ENCODE results near the gene OXTR.

The OXTR gene

DNA sequence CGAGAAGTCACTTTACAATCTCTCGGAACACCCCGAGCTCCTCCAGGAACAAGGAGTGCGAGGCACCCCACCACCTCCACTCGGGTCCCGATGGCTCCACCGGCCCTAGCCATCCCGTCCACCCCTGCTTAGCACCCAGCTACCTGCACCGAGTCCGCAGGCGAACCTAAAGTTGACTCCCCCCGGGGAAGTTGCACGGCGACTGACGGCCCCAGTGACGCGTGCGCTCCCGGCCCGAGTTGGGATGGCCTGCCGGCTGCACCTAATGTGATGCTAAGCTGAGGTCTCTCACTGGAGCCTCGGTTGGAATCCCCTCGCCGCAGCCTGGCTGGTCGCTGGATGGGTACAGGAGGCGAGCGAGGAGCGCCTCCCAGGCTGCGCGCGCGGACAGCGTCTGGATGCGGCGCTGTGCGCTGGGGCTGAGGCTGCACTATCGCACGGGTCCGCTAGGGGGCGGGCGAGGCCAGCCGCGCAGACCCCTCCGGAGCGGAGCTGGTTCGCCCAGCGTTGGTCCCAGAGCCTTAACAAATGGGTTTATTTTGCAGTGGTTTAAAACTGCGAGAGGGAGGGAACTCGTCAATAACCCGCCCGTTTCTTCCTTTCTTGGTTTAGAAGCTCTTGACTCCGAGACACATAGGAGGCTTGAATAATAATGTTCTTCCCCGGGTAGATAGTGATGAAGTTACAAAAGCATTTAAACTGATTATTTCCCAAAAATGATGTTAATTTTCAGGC, at the start of gene OXTR:
TSS of gene OXTR (minus strand) at position 526 of the 735 bp plus-strand sequence. CDS start 1,426 bp downstream, outside the sequence.
- DNase-seq, result peak; percentile 15

DNA sequence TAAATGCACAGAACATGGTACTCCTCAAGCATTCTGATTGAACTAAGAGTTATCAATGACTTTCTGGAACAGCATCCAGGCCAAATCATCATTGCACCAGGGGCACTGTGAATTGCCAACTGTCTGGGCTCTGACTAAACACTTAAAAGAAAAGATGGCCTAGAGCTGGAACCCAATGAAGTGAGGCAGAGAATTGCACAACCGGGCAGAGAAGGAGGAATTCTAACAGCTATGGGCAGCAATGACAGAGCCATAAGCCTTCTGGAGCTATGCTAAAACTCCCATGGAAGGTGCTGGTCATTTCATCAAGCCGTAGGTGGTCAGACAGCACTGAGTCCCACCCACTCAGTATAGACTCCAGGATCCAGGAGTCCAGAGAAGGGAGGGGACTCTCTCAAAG, 48.1 kb upstream of the OXTR start:
- no peak for DNase-seq

DNA sequence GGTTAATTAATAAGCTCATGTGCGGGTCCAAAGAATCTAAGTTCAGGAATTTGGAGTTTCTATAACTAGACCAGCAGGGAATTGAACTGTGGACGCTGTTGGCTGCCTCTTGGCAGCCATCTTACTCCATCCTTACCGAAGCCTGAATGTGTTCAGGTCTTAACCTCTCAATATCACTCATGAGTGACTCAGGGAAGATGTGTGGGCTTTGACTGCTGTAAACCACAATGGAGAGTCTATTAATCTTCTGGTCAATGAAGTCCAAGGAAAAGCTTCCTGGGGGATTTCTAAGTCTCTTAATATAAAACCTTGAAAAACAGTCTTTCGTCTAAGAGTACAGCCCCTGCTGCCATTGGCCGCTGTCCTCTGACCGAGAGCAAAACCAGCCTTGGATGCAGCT, 46.7 kb upstream of the OXTR start:
- DNase-seq, result no peak

DNA sequence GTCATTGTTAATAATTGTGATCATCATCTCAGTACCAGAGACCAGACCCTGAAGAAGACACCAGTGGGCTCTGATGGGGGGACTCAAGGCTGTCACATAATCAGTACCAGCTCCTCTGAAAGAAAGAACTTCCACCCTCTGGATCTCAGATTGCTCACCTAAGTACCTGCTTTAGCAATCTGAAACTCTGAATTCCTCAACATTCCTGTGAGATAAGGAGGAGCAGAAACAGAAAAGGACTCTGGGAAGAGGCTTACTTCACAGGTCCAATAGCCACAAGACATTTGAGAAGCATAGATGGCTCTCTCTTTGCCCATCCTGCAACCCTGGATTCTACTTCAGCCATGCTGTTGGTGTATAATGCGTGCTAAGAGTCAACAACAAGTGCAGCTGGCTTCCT, 44.0 kb upstream of the OXTR start:
- no peak for DNase-seq

DNA sequence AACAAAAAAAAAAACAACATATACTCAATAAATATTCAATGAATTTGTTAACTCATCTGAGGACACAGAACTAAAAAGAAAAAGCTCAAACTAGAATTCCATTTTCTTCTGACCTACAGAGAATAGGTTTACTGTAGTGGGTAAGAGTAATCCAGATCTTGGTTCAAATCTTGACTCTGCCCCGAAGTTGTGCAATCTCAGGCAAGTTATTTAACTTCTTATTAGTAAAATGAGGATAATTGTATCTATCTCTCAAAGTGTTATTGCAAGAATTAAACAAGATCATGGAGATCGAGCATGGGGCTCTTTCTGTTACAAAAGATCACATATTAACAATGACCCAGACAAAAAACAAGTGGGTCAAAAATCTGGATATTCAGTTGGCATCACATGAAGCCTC, 41.1 kb upstream of the OXTR start:
- DNase-seq, result no peak

DNA sequence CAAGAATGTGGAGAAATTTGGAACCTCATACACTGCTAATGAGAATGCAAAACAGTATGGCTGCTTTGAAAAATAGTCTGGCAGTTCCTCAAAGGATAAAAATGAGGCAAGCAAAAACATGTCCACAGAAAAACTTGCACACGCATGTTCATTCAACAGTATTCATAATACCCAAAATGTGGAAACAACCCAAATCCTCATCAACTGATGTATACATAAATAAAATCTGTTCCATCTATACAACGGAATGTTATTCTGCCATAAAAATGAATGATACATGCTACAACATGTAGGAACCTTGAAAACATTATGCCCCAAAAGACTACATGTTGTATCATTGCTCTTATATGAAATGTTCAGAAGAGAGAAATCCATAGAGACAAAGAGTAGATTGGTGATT, 36.4 kb upstream of the OXTR start:
- DNase-seq, result no peak

DNA sequence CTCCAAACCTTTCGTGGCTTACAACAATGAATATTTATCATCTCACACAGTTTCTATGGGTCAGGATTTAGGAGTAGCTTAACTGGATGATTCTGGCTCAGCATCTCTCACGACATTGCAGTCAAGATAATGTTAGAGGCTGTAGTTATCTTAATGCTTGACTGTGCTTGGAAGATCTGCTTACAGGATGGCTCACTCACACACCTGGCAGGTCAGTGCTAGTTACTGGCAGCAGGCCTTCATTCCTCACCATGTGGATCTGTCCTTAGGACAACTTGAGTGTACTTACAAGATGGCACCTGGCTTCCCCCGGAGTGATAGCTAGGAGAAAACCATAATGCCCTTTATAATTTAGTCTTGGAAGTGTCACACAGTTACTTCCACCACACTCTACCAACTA, 32.8 kb upstream of the OXTR start:
- no peak for DNase-seq

DNA sequence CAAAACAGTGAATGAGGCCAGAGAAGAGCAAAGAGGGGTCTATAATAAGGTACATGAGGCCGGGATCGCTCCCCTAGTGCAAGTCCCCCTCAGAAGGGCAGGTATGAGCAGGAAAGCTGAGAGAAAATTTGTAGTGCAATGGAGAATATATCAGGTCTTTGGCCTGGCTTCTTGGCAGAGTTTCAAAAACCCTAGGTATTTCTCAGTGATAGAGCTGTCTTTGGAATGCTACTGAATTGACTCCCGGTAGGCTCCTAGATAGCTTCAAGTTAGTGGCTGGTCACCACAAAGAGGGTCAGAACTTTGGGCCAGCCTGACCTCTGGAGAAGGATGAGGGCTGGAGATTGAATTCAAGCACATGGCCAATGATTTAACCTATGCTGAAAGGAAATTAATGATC, 30.6 kb upstream of the OXTR start:
- no peak for DNase-seq

DNA sequence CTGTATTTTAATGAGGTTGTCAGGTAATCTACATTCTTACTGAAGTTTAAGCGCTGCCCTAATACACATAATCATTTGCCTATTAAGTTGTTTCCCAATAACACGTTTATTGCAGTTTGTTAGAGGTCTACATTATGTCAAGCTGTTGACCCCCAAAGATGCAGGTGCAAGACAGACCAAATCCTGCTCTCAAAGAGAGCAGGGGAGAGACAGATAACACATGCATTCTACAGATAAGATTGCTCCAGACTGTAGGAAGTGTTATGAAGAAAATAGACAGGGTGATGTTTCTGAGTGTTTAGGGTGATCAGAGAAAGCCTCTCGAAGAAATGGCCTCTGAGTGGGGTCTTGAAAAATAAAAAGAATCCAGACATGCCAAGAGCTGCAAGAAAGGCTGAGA, 24.8 kb upstream of the OXTR start:
- DNase-seq, result no peak

DNA sequence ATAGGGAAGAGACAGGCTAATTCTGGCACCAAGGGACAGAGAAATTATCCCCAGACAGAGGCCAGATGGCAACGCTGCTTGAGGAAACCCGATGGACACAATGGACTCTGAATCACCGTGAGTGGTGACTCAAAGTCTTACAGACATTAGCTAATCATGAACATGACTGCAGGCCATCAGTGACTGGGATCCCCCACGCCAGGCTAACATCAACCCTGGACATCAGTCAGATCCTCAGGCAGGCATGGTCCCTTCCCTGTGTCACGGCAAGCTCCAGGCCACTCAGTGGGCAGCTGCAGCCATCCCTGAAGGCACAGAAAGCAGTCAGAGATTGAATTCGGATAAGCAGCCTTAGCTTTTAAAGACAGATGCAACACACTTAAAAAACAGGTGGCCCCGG, 23.8 kb upstream of the OXTR start:
- no peak for DNase-seq

DNA sequence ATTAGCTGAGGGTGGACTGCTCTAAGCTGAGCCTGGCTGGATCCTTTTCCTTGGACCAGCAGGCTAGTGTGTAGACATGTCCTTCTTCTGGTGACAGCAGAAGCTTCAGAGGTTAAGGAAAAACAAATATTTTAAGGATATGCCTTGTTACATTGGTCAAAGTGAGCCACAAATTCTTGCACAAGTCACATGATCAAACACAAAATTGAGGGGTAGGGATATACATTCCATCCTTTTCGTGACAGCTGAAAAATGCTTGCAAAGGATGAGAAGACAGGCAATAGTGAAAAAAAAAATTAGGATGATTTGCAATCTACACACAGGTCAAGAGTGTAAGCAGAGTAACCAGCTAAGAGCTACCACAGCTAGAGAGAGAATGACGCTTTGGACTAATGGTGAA, 21.1 kb upstream of the OXTR start:
- DNase-seq, result no peak

DNA sequence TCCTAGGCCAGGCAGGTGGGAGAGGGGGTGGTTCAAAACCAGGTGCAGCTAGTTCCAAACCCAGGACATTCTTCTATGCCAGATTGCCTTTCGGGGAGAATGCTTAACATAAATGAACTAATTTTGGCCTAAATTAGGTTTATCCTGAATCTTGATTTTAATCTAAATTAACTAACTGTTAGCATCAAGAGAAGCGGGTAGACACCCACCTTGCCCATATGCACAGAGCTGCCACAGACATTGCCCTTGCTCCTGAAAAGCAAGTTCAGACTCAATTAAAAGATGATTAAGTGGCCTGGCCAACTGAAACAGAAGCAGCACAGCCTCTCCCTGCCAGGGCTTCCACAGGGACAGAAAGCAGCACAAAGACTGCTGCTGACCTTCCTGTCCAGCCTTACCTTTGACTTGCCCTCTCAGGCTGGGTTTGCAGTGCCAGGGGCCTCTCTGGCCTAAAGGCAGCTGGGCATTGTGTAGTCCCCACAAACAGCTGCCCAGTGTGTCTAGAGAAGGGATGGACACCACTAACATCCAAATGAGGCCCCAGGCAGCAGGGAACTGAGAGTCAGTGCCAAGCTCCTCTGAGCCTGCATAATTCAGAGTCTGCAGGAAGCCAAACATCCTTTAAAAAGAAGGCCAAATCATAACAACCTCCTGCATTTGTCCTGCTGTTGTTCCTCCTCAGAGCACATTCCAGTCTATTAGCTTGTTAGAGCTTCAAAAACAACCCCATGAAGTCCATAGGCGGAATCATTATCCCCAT, 15.4 kb upstream of the OXTR start:
- DNase-seq, result no peak

DNA sequence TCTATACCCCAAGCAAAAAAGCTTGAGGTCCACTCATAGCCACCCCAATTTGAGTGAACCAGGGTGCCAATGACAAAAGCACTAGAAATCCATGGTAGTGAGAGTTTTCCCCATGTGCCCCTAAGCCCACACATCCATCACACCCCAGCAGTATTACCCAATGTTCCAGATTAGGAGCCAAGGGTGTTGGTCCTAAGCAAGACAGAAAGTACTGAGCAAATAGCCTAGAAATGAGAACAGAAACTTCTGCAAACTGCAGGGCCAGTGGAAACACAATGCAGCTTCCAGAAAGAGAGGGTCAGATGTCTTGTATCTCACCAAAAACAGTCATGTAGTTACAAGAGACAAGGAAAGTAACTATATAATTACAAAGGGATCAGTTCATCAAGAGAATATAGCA, 10.9 kb upstream of the OXTR start:
- no peak for DNase-seq

DNA sequence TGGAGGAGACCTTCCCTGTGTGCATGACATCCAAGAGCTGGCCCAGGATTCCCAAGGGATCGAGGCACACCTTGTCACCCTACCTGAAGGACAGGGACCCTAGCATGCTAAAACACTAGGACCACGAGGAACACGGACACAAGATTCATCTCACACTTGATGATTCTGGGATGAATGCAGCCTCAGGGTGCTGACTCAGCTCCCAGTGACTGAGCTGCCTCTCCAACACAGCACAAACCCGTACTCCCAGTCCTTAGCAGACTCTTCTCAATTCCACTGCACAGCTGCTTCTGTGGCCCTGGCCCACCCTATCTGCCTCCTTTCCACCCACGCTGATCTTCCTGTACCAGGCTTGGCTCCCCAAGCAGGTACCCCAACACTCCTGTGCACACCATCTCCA, 9.1 kb upstream of the OXTR start:
- no peak for DNase-seq

DNA sequence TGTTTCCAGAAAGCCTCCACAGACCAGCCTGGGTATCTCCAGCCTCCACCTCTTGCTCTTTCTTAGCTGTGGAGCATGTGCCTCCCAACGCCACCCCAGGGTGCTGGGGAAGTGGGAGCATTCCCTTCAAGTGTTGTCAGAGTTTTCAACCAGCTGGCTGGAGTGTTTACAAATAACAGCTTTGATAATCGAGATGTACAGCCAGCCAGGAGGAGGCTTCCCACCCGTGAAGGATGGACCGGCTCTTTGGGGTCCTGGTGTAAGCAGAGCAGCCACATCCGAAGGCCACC, 8.5 kb upstream of the OXTR start:
- DNase-seq, result no peak

DNA sequence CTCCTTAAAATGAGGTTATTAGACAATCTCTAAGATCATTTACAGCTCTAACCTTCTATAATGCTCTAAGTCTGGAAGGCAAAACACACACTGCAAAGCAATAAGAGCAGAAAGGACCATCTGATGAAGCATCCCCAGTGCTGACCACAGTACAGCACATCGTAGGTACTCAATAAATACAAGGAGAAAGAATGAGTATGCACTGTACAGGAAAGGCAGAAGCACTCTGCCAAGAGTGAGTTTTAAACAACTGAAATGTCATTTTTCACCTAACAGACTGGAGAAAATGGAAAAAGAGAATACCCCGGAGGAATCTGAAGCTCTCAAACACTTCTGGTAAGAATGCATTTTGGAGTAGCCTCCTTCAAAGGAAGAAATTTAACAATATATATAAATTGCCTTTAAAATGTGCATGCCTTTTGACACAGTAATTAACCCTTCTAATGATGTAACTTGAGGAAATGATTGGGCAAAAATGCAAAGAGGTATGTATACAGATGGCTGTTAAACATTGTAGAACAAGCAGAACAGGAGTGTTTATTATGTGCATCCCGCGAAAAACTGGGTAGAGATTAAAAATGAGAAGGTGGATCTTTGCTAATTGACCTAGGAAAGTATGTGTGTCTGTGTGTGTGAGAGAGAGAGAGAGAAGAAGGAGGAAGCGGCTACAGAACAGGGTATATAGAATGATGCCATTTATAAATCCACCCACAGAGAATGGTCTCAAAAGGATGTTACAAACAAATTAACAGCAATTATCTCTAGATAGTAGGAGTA, 8.0 kb upstream of the OXTR start:
- DNase-seq, result no peak

DNA sequence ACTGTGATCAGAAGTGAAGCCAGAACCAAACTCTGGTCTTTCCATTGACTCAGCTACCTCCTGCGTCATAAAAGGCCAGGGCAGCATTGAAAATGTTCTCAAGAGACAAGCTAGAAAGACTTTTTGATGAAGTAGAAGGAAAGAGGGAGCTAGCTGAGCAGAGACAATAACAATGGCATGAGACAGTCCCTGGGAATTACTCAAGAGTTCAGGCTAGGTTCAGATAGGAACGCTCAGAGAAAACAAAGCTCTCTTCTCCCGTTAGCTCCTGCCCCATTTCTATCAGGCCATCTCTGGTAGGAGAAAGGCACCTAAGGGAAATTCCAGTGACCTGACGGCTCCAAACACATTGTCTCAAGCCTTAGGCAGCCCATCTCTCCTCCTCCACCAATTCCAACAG, 7.0 kb upstream of the OXTR start:
- no peak for DNase-seq

DNA sequence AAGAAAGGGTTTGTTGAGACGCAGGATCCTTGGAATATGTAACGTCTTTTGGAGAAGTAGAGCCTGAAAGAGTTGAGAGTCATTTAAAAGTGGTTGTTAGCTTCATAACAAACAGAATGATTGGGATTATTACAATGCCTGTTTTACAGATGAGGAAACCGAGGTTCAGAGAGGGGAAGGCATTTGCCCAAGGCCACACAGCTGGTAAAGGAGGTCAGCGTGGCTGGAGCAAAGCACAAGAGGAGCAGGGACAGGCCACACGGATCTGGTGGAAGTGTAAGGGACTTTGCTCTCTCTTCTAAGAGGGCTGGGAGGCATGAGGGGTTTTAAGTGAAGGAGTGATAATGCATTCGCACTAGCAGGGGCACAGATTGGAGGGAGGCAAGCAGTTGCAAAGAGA, 6.2 kb upstream of the OXTR start:
- no peak for DNase-seq

DNA sequence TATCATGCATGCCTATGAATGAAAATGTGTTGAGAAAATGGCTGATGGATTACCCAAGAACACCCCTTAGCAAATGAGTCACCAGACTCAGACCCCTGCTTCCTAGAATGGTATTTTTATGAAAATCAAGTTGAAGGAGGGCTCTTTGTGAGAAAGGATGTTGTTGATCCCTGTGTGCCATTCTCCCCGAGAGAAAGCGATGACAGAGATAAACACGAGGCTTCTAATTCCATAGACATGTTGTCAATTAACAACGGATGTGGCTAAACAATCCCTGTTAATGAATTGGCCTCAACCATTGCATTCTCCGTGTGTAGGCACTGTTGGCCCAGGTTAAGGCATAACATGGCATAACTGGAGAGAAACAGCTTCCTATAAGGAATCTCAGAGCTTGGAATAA, 5.8 kb upstream of the OXTR start:
- no peak for DNase-seq

DNA sequence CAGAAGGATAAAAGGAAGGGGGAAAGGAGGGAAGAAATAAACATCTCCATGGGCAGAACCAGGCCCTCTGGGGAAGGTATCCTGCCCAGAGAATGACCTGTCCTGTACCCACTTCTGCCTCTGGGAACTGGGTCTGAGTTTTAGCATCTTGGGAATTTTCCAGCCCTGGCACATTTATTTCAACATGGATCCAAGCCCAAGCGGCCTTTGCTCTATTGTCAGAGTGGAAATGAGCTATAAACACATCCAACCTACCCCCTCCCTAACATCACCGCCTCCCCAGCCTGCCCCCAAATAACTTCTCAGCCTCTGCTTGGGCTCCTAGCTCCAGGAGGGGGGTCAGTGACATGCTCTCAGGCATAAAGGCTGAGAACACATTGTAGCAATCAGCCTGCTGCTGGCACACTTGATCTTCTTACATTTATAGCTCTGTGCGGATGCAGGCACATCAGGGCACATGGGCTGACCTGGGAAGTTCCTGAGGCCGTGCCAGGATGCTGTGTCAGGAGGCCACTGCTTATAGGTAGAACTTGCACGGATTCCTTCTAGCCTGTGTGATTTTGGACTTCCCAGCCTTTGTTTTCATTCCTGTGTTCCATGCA, 4.6 kb upstream of the OXTR start:
- no peak for DNase-seq

DNA sequence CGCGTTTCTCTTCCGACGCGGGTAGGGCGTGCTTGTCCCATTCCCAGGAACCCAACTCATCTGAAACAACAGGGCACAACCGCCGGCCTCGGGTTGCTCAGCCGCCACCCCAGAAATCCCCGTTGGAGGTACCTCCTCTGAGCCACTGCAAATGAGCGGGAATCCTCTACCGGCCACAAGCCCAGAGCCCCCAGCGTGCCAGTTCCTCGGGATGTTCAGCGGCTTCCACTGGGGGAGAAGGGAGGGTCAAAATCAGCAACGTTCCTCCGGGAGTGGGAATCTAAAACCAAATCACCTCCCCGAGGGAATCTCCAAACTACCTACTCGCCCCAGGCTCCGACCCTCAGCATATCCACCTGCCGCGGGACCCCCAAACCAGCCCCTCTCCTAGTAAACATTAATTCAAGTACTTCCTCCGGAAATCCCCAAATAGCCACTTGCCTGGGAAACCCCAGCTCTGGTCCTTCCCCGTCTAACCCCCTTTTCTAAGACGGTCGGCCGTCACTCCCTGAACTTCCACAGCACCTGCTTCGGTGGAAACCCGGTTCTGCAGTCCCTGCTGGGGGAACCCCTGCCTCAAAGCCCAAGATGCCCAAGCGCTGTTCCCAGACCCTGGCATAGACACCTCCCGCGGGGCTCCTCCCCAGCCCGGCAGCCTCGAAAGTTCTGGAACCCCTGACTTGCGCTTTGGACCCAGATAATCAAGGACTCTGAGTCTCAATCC, 887 bp downstream of the OXTR start:
- no peak for DNase-seq

DNA sequence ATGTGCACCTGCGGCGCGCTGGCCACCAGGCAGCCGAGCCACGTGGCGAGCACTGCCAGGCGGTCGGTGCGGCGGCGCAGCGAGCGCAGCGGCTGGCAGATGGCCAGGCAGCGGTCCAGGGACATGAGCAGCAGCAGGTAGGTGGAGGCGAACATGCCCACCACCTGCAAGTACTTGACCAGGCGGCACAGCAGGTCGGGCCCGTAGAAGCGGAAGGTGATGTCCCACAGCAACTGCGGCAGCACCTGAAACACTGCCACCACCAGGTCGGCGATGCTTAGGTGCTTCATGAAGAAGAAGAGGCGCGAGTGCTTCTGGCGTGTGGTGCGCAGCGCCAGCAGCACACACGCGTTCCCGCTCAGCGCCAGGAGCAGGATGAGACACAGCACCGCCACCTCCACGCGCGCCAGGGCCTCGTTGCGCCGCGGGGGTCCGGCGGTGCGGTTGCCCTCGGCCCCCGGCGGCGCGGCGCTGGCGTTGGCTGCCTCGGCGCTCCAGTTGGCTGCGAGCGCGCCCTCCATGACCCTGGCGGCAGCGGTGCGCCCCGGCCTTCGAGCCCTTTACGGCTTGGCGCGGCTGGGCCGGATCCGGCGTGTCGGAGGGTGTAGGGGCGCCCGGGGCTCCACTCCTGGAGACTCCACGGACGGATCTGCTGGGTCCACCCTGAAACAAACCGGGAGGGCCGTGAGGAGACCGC, 1.6 kb downstream of the OXTR start:
- DNase-seq, result no peak

Measured in activated CD4-positive, alpha-beta T cell treated with anti-CD3 and anti-CD28 coated beads for 1 hour (primary cell).